ENCODE results near the gene DTX2. TPM values are rescaled to one million over a fixed set of nuclear protein-coding genes. Genes with fewer than 3 reads are reported as not detected.
"Not testable (repeated sequence)": the region's sequence is repeated elsewhere in the genome, so short reads cannot be mapped to it uniquely, and the experiment has no call there.

The DTX2 gene
- total RNA-seq (10 to 100 TPM; 17.9 to 23.4 TPM), polyA plus RNA-seq (15.7 TPM)

- H3K27ac Mint-ChIP-seq; H3K27me3 ChIP-seq (ENCODE audit: insufficient read depth, low read length, poor library complexity, severe bottlenecking); CTCF ChIA-PET; H3K36me3 Mint-ChIP-seq; H3K9me3 ChIP-seq (ENCODE audit: low read length); H3K27me3 Mint-ChIP-seq; H3K4me1 Mint-ChIP-seq; H3K4me1 ChIP-seq (ENCODE audit: insufficient read depth, low read length); H3K9me3 Mint-ChIP-seq; H3K36me3 ChIP-seq (ENCODE audit: insufficient read depth, low read length); POLR2A ChIA-PET; H3K4me3 ChIP-seq (ENCODE audit: low read length); H3K27ac ChIP-seq (ENCODE audit: low read depth, low read length): not testable (repeated sequence)
- DNase-seq: peak; percentile 32 to 81 (median 56)
- H3K4me3 Mint-ChIP-seq: peak within 1 kb of the TSS in 5 of 7 donors; percentile 29 to 86 (median 58)
These were observed at the start of gene DTX2 for GRCh38 chr7:76461464-76462101. Gene DTX2, plus strand, starts transcription at chr7:76461709. Its CDS starts 18,801 bp downstream, at chr7:76480510.

- Histone ChIP-seq H3K9me3 (ENCODE audit: low read length) (no peaks in the 10 kb centered on the region), H3K27ac (ENCODE audit: low read depth, low read length) (no peak overlapping the region), H3K27me3 (ENCODE audit: insufficient read depth, low read length, poor library complexity, severe bottlenecking) (no peaks in the 10 kb centered on the region), H3K4me1 (ENCODE audit: insufficient read depth, low read length) (no peaks in the 10 kb centered on the region), H3K4me3 (ENCODE audit: low read length) (no peak overlapping the region), H3K36me3 (ENCODE audit: insufficient read depth, low read length) (no peaks in the 10 kb centered on the region)
- H3K27ac Mint-ChIP-seq: no peak overlapping the region
- ChIA-PET CTCF (no interaction called here), POLR2A (no interaction called here)
- H3K4me1 Mint-ChIP-seq: no peaks in the 10 kb centered on the region
- DNase-seq: no peak
- H3K36me3 Mint-ChIP-seq: no peaks in the 10 kb centered on the region
- H3K4me3 Mint-ChIP-seq: no peak overlapping the region
- H3K9me3 Mint-ChIP-seq: no peaks in the 10 kb centered on the region
- H3K27me3 Mint-ChIP-seq: peaks cover 0 to 2% of the 10 kb centered on the region in 2 donors
These were observed 49.3 kb upstream of the DTX2 start for GRCh38 chr7:76412249-76412648.

GRCh38 chr7:76417654-76418310, 43.7 kb upstream of the DTX2 start:
- H3K36me3 ChIP-seq (ENCODE audit: insufficient read depth, low read length); DNase-seq; H3K27ac Mint-ChIP-seq; H3K27me3 Mint-ChIP-seq; H3K36me3 Mint-ChIP-seq; H3K4me1 Mint-ChIP-seq; H3K4me3 Mint-ChIP-seq; H3K4me1 ChIP-seq (ENCODE audit: insufficient read depth, low read length); H3K4me3 ChIP-seq (ENCODE audit: low read length); H3K9me3 Mint-ChIP-seq; H3K27me3 ChIP-seq (ENCODE audit: insufficient read depth, low read length, poor library complexity, severe bottlenecking); POLR2A ChIA-PET; H3K9me3 ChIP-seq (ENCODE audit: low read length); H3K27ac ChIP-seq (ENCODE audit: low read depth, low read length); CTCF ChIA-PET: not testable (repeated sequence)

- H3K36me3 Mint-ChIP-seq; H3K27ac Mint-ChIP-seq; H3K4me3 Mint-ChIP-seq; H3K27ac ChIP-seq (ENCODE audit: low read depth, low read length); H3K4me1 ChIP-seq (ENCODE audit: insufficient read depth, low read length); H3K9me3 Mint-ChIP-seq; H3K4me3 ChIP-seq (ENCODE audit: low read length); H3K27me3 ChIP-seq (ENCODE audit: insufficient read depth, low read length, poor library complexity, severe bottlenecking); H3K36me3 ChIP-seq (ENCODE audit: insufficient read depth, low read length); DNase-seq; H3K9me3 ChIP-seq (ENCODE audit: low read length); POLR2A ChIA-PET; CTCF ChIA-PET: not testable (repeated sequence)
- Mint-ChIP-seq H3K4me1 (peaks cover 7 to 13% (median 12%) of the 10 kb centered on the region in 3 donors), H3K27me3 (peaks cover 7 to 11% of the 10 kb centered on the region in 2 donors)
These were observed 40.4 kb upstream of the DTX2 start for GRCh38 chr7:76421097-76421496.

- Histone ChIP-seq H3K4me3 (ENCODE audit: low read length) (no peak overlapping the region), H3K36me3 (ENCODE audit: insufficient read depth, low read length) (no peaks in the 10 kb centered on the region), H3K27me3 (ENCODE audit: insufficient read depth, low read length, poor library complexity, severe bottlenecking) (no peaks in the 10 kb centered on the region), H3K27ac (ENCODE audit: low read depth, low read length) (no peak overlapping the region), H3K4me1 (ENCODE audit: insufficient read depth, low read length) (no peaks in the 10 kb centered on the region), H3K9me3 (ENCODE audit: low read length) (no peaks in the 10 kb centered on the region)
- ChIA-PET POLR2A (no interaction called here), CTCF (no interaction called here)
- Mint-ChIP-seq H3K4me3 (peak overlapping the region in 1 of 7 donors; percentile 40), H3K9me3 (no peaks in the 10 kb centered on the region), H3K27ac (peak overlapping the region in 1 of 8 donors; percentile 29), H3K4me1 (peaks cover 7 to 13% (median 12%) of the 10 kb centered on the region in 3 donors), H3K36me3 (peaks cover 0 to 2% (median 0%) of the 10 kb centered on the region in 3 donors), H3K27me3 (peaks cover 7 to 11% of the 10 kb centered on the region in 2 donors)
- DNase-seq: no peak
These were observed 37.7 kb upstream of the DTX2 start for GRCh38 chr7:76423666-76424412.

GRCh38 chr7:76424413-76425111, 36.9 kb upstream of the DTX2 start, which contains the start of gene ZP3:
Gene ZP3, plus strand, starts transcription at chr7:76424950. Its CDS starts 15 bp downstream, at chr7:76424965.
- ChIA-PET POLR2A (interaction anchor here (0.5 kb wide), 1 partner anchor 23 kb away, joined by 3 read pairs; no protein-coding TSS in a partner anchor), CTCF (no interaction called here)
- no peaks in the 10 kb centered on the region for H3K4me1 ChIP-seq (ENCODE audit: insufficient read depth, low read length)
- Mint-ChIP-seq H3K4me3 (peak within 1 kb of the TSS in 1 of 7 donors; percentile 49), H3K4me1 (peaks cover 7 to 13% (median 12%) of the 10 kb centered on the region in 3 donors), H3K27ac (peak within 1 kb of the TSS in 5 of 8 donors; percentile 29 to 83 (median 47)), H3K27me3 (peaks cover 7 to 11% of the 10 kb centered on the region in 2 donors), H3K9me3 (no peaks in the 10 kb centered on the region), H3K36me3 (no peaks in the 10 kb centered on the region)
- peak in 1 of 5 donors; percentile 21 for DNase-seq
- no peaks in the 10 kb centered on the region for H3K9me3 ChIP-seq (ENCODE audit: low read length)
- no peak within 1 kb of the TSS for H3K27ac ChIP-seq (ENCODE audit: low read depth, low read length)
- no peaks in the 10 kb centered on the region for H3K36me3 ChIP-seq (ENCODE audit: insufficient read depth, low read length)
- H3K27me3 ChIP-seq (ENCODE audit: insufficient read depth, low read length, poor library complexity, severe bottlenecking): no peaks in the 10 kb centered on the region
- no peak within 1 kb of the TSS for H3K4me3 ChIP-seq (ENCODE audit: low read length)

- H3K4me1 Mint-ChIP-seq: peaks cover 7 to 13% (median 12%) of the 10 kb centered on the region in 3 donors
- H3K27ac Mint-ChIP-seq: peak overlapping the region in 4 of 8 donors; percentile 29 to 83 (median 58)
- no peaks in the 10 kb centered on the region for H3K36me3 Mint-ChIP-seq
These were observed 36.4 kb upstream of the DTX2 start for GRCh38 chr7:76425156-76425555.

More at GRCh38 chr7:76425156-76425555, 36.4 kb upstream of the DTX2 start:
- no peak for DNase-seq
- POLR2A ChIA-PET: interaction anchor here (0.5 kb wide), 1 partner anchor 23 kb away, joined by 3 read pairs; no protein-coding TSS in a partner anchor
- H3K4me3 Mint-ChIP-seq: no peak overlapping the region
- H3K9me3 Mint-ChIP-seq: no peaks in the 10 kb centered on the region
- CTCF ChIA-PET: no interaction called here
- H3K27ac ChIP-seq (ENCODE audit: low read depth, low read length): no peak overlapping the region
- no peak overlapping the region for H3K4me3 ChIP-seq (ENCODE audit: low read length)
- H3K9me3 ChIP-seq (ENCODE audit: low read length): no peaks in the 10 kb centered on the region
- no peaks in the 10 kb centered on the region for H3K27me3 ChIP-seq (ENCODE audit: insufficient read depth, low read length, poor library complexity, severe bottlenecking)
- H3K4me1 ChIP-seq (ENCODE audit: insufficient read depth, low read length): no peaks in the 10 kb centered on the region
- H3K36me3 ChIP-seq (ENCODE audit: insufficient read depth, low read length): no peaks in the 10 kb centered on the region
- H3K27me3 Mint-ChIP-seq: peaks cover 7 to 10% of the 10 kb centered on the region in 2 donors

Measured in CD8-positive, alpha-beta memory T cell (primary cell).